NCI-H82 treated with DMSO at 0.1 percent for 48 hours (cell line): ENCODE data around the gene FGF11.
A peak's percentile ranks its signal among the peaks of the same experiment; 100 is the strongest.

Source experiments
- DNase-seq: peaks from one replicate; lab custom pipeline; 2025; ENCODE audit not compliant: unreplicated experiment; lab: John Stamatoyannopoulos, UW

FGF11 gene

DNA sequence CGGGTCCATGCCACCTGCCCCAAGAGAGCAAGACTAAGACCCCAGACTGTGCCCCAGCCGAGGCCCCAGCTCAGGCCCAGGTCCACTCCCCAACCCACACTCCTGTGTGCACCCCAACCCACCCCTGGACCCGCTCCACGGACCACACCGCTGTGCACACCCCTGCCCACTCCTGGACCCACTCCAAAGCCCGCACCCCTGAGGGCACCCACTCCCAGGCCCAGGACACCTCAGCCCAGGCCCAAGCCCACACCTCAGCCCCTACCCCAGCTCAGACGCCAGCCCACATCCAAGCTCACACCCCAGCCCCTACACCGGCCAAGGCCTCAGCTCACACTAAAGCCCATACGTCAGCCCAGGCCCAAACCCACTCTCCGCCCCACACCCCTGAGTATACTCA lies 9.6 kb upstream of the FGF11 start:
- no peak for DNase-seq

DNA sequence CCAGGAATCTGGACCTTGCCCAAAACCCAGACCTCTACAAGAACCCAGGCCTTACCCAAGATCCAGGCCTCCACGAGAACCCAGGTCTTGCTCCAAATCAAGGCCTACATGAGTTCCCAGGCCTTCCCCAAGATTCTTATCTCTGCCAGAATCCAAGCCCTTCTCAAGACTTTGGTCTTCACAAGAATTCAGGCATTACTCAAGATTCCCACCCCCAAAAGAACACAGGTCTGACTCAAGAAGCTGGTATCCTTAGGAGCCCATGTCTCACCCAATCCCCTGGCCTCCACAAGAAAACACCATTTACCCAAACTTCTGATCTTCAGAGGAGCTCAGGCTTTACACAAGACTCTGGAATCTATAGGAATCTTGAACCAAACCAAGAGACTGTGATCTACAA lies 8.1 kb upstream of the FGF11 start:
- DNase-seq = no peak

DNA sequence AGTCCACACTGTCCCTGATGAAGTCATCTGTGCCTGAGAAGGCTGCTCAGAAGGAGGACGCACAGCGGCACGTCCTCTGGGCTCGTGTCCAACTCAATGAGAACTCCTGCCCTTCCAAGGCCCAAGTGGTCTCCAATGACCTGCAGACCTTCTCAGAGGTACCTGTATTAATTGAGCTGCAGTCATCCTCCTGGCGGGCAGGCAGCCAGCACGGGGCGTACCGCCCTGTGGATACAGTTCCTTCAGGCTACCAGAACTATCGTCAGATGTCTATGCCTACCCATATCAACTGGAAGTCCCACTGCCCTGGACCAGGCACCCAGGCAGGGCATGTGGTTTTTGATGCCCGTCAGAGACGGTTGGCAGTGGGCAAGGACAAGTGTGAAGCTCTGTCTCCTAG lies 7.0 kb upstream of the FGF11 start:
- DNase-seq = no peak

DNA sequence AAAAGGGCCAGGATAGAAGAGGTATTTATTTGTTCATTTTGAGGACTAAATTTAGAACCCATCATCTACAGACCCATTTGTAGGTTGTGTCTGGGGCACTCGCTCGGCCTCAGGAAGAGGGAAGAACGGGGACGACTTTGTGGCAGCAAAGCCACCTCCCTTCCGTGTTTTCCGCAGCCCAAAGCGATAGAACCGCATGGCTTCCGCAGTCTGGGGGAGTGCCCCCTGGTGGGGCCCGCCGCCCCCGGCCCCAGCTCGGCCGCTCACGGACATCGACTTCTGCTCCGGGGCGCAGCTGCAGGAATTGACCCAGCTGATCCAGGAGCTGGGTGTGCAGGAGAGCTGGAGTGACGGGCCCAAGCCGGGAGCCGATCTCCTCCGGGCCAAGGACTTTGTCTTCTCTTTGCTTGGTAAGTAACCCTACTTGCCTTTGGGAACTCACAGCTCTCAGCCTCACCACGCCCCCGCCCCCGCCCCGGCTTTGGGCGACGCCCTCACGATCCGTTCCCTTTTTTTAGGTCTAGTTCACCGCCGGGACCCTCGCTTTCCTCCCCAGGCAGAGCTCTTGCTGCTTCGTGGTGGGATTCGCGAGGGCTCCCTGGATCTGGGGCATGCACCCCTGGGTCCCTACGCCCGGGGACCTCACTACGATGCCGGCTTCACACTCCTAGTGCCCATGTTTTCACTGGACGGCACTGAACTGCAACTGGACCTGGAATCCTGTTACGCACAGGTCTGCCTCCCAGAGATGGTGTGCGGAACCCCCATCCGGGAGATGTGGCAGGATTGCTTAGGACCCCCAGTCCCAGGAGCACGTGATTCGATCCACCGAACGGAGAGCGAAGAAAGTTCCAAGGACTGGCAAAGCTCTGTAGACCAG lies 3.4 kb upstream of the FGF11 start:
- DNase-seq = no peak

DNA sequence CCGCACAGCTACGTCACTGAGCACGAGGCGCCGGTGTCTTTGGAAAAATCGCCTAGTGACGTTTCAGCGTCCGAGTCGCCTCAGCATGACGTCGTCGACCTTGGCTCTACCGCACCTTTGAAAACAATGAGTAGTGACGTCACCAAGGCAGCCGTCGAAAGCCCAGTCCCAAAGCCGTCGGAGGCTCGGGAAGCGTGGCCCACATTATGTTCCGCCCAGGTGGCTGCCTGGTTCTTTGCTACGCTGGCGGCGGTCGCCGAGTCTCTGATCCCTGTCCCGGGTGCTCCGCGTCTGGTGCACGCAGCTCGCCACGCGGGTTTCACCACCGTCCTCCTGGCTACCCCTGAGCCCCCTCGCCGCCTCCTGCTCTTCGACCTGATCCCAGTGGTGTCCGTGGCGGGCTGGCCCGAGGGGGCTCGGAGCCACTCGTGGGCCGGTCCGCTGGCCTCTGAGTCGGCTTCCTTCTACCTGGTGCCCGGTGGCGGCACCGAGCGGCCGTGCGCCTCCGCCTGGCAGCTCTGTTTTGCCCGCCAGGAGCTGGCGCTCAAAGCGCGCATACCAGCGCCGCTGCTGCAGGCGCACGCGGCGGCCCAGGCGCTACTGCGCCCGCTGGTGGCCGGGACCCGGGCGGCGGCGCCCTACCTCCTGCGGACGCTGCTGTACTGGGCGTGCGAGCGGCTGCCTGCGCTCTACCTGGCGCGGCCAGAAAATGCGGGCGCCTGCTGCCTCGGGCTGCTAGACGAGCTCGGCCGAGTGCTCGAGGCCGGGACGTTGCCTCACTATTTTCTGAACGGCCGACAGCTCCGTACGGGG lies 2.5 kb upstream of the FGF11 start:
- peak; percentile 47 for DNase-seq

DNA sequence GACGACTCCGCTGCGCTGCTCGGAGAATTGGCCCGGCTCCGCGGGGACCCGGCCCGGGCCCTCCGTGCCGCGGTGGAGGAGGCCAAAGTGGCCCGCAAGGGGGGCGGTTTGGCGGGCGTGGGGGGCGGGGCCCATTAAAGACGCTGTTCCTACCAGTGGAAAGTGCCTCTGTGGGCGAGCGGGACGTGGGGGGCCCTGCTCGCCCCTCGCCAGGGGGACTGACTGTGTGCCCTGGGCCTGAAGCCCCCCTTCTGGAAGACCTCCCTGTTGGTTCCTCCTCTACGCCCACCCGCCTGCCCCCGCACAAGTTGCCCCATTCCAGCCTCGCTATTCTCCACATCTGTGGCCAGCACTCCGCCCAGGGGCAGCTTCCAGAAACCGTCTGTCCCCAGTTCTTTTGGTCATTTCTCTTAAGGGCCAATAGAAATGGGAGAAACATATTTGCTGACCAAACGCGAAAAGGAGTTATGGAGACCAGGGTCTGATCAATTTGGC lies 1.9 kb upstream of the FGF11 start:
- DNase-seq = no peak

DNA sequence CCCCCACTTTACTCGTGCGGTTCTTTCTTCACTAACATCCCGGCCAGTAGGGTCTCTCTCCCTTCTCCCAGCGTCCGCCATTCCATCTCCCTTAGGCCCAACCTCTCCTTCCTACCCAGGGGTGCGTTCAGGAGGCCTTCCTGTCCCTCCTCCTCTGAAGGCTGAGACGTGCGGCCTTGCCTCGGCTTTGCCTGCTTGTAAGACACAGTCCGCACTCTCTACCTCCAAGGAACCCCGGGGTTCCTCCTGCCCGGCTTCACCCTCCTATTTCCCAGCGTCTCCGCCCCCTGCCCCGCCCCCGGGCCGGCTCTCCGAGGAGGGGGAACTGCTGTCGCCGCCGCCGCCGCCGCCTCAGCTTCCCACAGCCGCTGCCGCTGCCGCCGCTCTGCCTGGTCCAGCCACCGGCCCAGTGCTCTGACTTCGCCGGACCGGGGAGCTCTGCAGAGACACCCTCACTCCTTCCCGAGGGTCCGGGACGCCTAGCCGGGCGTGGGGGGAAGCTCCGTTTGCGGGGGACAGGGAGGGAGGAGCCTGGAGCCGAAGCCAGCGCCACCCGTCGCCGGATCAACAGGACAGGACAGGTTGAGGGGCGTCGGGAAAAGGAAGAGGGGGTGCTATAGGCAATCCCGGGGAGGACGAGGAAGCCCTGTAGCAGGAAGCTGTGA lies 1.2 kb upstream of the FGF11 start:
- no peak for DNase-seq

DNA sequence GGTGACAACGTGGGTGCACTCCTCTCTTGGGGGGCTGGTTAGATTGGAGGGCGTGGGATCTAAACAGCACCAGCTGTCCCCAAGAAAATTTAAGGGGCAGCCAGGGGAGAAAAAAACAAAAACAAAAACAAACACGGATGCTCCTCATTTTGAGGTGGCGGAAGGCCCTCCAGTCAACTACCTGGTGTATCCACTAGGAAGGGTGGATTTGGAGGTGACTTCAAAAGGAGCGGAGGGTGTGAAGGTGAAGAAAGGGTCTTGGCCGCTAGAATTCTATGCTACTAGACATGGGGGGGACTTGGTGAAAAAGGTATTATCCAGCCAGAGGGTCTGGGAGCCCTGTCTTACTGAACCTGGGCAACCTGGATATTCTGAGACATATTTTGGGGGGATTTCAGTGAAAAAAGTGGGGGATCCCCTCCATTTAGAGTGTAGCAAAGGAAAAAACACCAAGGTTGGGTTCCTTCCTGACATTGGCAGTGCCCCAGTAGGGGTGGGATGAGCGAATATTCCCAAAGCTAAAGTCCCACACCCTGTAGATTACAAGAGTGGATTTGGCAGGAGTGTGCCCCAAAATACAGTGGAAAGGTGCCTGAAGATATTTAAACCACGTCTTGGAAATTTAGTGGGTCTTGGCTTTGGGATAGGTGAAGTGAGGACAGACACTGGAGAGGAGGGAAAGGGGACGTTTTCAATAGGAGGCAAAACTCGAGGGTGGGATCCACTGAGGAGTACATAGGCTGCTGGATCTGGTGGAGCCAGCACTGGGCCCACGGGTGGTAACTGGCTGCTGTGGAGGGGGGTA lies 454 bp upstream of the FGF11 start:
- no peak for DNase-seq

DNA sequence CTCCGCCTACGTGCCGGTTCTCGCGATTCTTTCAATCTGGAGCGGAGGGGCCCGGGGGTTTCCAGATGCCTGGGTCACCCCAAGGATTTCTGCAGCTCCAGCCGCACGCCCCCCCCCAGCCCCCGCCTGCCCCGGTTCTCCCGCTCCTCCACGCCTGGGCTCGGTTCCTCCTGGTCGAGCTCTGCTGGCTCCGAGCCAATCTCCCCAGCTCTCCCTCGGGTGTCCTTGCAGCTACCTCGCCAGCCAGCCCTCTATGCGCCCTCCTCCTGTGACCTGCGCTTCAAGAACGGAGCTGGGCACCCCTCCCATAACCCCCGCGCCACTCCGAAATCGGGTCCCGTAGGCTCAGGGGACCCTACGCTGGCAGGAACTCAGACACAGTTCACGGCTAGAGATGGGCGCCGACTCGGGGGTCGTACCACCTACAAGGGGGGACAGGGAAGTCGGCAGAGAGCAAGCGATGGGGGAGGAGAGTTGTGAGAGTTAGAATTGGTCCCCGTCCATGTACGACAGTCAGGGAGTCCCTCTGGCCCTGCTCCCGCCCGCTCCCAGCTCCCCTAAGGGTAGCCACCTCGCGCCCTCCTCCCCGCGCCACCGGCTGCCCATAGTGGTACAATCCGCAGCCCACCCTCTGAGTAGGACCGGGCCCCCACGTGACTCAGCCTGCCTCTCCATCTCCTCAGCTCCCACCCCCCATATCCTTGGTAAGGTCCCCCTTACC lies 961 bp downstream of the FGF11 start:
- DNase-seq = peak; percentile 74

DNA sequence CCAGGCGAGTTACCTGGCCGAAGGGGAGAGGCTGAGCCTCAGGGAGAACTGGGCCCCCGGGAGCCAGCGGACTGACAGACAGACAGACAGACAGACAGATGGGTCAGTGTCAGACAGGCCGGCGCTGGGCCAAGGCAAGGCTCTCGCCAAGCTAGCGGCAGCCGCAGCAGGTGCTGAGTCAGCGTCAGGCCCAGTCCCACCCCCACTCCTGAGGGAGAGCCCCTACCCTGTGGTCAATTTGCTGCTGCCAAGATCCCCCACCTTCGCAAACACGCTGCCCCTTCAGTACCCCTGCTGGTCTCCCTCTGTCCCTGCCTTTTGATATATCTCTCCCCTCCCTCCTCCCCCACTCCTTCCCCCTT lies 1.5 kb downstream of the FGF11 start:
- peak; percentile 57 for DNase-seq

DNA sequence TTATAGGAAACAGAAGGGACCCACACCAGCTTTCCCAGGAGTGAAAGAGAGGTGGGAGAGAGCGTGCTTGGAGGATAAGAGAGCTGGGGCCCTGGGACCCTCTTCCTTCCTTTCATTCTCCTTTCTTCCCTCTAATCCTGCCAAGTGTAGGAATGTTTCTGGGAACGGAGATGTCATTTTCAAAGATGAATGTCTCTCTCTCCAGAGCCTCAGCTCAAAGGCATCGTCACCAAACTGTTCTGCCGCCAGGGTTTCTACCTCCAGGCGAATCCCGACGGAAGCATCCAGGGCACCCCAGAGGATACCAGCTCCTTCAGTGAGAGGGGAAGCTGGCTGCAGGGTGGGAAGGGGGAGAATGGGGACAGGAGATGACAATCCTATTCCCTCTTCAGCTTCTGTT lies 2.0 kb downstream of the FGF11 start:
- DNase-seq = no peak

DNA sequence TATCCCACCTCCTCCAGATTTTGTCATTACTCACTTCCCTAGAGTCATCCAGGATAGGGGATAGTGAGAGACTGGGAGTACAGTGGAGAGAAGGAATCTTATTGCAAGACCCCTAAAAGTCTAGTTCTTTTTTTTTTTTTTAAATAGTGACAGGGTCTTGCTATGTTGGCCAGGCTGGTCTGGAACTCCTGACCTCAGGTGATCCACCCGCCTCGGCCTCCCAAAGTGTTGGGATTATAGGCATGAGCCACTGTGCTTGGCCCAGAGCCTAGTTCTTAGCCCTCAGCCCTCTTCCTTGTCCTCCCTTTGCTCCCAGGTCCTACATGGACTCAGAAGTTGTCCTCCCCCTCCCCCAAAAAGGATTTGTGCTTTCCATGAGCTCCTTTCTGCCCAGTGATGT lies 2.8 kb downstream of the FGF11 start:
- DNase-seq = no peak

DNA sequence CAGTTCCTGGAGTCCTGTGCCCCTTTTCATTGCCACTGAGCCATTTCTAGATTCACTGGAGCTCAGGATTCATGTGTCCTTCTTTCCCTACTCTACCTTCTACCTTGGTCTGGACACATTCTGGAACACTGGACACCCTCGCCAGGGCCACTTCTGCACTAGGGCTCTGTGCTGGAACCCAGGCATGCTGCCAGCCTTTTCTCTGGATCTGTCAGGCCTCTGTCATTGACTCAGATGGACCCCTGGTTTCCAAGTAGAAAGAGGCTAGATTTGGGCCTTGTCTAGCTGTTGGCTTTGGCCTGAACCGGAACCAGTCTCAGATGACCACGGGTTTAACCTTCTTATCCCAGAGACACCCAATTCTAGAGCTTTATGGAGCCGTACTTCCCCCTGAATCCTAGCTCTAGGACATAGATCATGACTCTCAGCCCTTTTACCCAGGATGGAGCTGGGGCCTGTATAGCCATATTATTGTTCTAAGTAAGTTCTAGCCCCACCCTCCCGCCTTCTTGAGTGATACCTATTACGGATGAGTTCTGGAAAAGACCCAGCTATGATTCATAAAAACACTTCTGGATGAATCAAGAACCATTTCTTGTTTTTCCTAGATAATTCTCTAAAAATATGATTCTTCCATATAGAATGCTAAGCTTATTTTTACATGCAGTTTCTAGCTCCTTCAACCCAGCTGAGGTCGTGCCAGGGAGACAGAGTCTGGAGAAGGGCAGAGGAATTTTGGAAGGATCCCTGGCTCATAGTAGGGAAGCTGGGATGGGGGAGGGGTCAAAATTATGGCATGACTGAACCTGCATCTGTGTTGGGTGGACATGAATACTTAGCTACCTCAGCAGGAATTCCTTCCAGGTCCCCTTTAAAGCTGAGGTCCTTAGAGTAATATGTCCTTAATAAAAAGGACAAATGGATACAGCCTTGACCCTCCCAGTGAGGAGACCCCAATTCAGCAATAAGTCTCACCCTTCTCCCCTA lies 4.5 kb downstream of the FGF11 start:
- no peak for DNase-seq

DNA sequence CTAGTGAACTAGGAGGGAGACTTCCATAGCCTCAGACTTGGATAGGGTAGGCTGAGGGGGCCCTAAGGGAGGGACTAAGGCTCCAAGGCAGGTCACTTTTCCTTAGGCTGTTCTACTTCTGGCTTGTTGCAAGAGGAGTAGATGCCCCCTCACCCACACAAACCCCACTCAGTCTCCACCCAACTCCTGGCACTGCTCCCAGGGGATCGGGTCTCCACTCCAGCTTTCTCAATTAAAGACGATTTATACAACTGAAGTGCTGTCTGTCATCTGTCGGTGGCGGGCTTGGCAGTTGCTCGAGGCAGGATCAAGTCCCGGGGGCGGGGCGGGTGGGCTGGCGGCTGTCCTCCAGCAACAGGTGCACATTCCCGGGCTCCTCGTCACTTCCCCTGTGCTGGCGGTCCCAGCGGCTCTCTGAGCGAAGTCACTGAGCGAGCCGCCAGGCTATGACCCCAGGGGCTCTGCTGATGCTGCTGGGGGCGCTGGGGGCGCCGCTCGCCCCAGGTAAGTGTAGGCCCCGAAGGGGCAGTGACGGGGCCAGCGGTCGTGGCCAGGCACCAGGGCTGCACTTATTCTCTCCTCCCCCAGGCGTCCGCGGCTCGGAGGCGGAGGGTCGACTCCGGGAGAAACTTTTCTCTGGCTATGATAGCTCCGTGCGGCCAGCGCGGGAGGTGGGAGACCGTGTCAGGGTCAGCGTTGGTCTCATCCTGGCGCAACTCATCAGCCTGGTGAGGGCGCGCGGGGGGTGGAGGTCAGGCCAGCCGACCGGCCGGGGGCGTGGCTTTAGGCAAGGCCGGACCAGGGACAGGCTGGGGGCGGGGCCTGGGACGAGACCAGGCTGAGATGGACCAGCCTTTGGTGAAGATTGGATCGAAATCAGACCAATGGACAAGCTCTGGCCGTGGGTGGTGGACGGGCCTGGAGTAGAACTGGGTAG lies 5.6 kb downstream of the FGF11 start, which contains the start of gene CHRNB1:
TSS of gene CHRNB1 (plus strand) at position 380 of the 937 bp plus-strand sequence. CDS start at position 447, 67 bp downstream.
- peak; percentile 92 for DNase-seq

DNA sequence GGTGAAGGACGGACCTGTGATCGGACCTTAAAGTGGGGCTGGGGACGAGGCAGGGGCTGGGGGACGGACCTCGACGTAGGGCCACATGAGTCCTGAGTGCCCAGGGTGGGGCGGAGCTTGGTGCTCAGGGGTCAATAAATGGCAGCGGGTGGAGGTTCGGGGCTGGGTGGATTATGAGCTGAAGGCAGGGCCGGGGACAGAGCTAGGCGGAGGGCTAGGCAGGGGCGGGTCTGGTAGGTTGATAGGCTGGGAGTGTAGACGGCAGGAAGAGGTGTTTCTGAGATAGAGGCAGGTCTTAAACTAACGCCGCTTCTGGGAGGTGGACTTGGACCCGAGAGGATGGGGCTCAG lies 6.3 kb downstream of the FGF11 start:
- DNase-seq = peak; percentile 80

DNA sequence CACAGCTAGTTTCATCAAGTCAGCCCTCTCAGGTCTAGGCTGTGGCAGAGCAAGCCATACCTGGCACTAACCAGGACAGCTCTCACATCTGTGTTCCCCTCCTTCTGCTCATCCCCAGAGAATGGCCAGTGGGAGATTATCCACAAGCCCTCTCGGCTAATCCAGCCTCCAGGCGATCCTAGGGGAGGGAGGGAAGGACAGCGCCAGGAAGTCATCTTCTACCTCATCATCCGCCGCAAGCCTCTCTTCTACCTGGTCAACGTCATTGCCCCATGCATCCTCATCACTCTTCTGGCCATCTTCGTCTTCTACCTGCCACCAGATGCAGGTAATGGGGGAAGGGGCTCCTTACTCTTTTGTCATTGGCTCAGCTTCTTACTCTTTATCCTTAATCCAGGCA lies 9.1 kb downstream of the FGF11 start:
- peak; percentile 22 for DNase-seq

DNA sequence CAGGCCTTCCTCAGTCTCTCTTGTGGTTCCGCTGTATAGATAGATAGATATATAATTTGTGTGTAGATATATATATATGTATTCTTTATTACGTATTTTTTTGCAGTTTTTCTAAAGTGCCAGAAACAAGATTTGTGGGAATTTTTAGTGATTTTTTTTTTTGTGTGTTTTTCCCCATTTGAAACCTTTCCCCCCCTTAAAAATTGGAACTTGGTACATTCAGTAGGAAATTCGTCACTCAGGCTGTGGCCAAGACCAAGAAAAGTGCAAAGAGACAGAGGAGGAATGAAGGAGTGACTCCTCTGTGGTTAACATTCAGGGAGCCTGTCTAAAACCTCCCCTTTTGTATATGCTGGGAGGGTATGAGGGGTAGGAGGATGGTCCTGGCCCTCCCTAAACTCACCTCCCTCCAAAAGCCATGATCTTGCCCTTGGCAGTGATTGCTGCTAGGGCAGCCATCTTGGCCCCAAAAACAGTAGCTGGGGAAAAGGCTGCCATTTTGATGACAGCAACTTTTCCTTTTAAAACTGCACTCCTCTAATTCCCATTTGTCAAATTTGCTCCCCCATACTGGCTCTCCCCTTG lies 20.7 kb downstream of the FGF11 start:
- DNase-seq = no peak
